Stimulated activated naive B cell treated with anti-CD40 and anti-IgM and Interleukin-4, amounts not matched to agents 10 μg/mL and 1 μg/mL and 100 μg/mL, for 72 hours (primary cell): ENCODE data around the gene BICRAL.

Experiments
- ATAC-seq, 2 donors: fragments of 150-1000 bp; cut with Tn5 transposase; replicated peaks; 2 replicates each; pipeline ENCODE4 v1.10.0; 2021; ENCODE audit warnings: moderate library complexity in 1 of 2
- DNase-seq: peaks from one replicate; pipeline ENCODE4 v3.0.0; 2021
- H3K27ac Mint-ChIP-seq: one replicate; pipeline ENCODE4 v1.8.0; 2022; ENCODE audit warnings: mild to moderate bottlenecking, mixed read lengths
- H3K27me3 Mint-ChIP-seq, 2 donors: one replicate each; pipeline ENCODE4 v1.8.0; 2022; ENCODE audit warnings: mixed read lengths in 2 of 2
- H3K36me3 Mint-ChIP-seq, 2 donors: one replicate each; pipeline ENCODE4 v1.8.0; 2022; ENCODE audit warnings: mixed read lengths in 2 of 2, mild to moderate bottlenecking in 1 of 2
- H3K4me1 Mint-ChIP-seq, 2 donors: one replicate each; pipeline ENCODE4 v1.8.0; 2022; ENCODE audit warnings: mixed read lengths in 2 of 2, mild to moderate bottlenecking in 1 of 2
- H3K4me3 Mint-ChIP-seq, 2 donors: one replicate each; pipeline ENCODE4 v1.8.0; 2022; ENCODE audit warnings: mild to moderate bottlenecking in 2 of 2, mixed read lengths in 2 of 2, moderate library complexity in 1 of 2
- H3K9me3 Mint-ChIP-seq, 2 donors: one replicate each; pipeline ENCODE4 v1.8.0; 2022; ENCODE audit warnings: mixed read lengths in 2 of 2, mild to moderate bottlenecking in 1 of 2

BICRAL gene

DNA sequence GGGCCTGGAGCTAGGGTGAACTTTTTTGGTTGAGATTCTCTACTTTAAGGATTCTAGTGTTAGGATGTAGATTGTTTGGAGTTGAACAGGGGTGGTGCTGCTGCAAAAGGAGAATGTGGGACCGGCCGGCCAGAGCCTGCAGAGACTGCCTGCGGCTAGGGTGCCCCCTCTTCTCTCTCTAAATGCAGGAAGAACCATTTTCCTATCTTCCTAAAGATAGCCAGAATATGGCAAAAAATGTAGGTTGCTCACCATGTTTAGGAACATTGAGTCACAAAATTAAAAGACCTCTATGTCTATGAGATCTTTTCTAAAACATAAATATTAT lies 39.5 kb downstream of the BICRAL start:
- DNase-seq (no peak), ATAC-seq (no peak)
- Mint-ChIP-seq H3K36me3 (peaks cover 0 to 4% of the 10 kb centered on the region in 2 donors), H3K4me3 (no peak overlapping the region), H3K27me3 (no peaks in the 10 kb centered on the region), H3K27ac (no peak overlapping the region), H3K9me3 (no peaks in the 10 kb centered on the region), H3K4me1 (peaks cover 21 to 29% of the 10 kb centered on the region in 2 donors)

DNA sequence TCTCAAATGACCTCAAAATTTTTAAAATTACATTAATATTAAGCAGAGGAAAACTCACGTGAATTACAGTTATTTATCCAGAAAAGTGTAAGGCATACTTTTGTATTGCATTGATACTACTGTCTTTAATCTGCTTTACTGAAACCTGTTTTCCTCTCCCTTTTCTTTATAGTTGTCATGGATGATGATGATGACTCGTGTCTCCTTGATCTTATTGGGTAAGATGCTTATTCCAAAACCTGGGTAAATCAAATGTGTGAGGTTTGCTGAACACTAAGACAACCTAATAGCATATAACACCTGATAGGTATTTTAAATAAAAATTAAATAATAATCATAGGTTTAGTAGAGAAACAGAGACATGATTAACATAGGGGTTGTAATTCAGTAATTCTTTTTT lies 40.0 kb downstream of the BICRAL start:
- no peaks in the 10 kb centered on the region for H3K27me3 Mint-ChIP-seq
- peaks cover 21 to 29% of the 10 kb centered on the region in 2 donors for H3K4me1 Mint-ChIP-seq
- peaks cover 0 to 8% of the 10 kb centered on the region in 2 donors for H3K36me3 Mint-ChIP-seq
- DNase-seq (no peak), ATAC-seq (no peak)
- H3K4me3 Mint-ChIP-seq, result no peak overlapping the region
- no peaks in the 10 kb centered on the region for H3K9me3 Mint-ChIP-seq
- no peak overlapping the region for H3K27ac Mint-ChIP-seq

- DNase-seq (no peak), ATAC-seq (no peak)
- H3K27ac Mint-ChIP-seq, result peak overlapping the region; percentile 76
- no peak overlapping the region for H3K4me3 Mint-ChIP-seq
- no peaks in the 10 kb centered on the region for H3K27me3 Mint-ChIP-seq
- H3K9me3 Mint-ChIP-seq, result no peaks in the 10 kb centered on the region
- H3K4me1 Mint-ChIP-seq, result peaks cover 0 to 3% of the 10 kb centered on the region in 2 donors
- peaks cover 23 to 27% of the 10 kb centered on the region in 2 donors for H3K36me3 Mint-ChIP-seq
Measured at GRCh38 chr6:42829561-42830092, 47.8 kb downstream of the BICRAL start.

DNA sequence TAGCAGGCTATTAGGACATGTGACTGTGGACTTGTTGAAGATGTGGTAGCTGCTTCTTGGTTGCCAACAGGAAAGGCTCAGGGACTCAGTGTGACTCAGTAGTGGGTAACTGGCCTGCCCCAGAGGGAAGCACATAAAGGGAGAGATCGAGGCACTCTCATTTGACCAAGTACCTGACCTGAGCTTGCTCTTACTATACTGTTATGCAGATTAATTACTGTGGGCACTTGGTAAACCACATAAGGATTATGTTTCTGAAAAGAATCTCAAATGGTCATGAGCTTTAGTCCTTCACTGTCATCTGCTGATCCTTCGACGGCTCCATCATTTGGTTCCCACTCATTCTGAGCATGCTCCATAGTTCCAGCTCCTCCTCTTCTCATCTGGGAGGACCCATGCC lies 49.4 kb downstream of the BICRAL start:
- DNase-seq, result no peak
- H3K9me3 Mint-ChIP-seq, result no peaks in the 10 kb centered on the region
- H3K36me3 Mint-ChIP-seq, result peaks cover 26 to 27% of the 10 kb centered on the region in 2 donors
- H3K27me3 Mint-ChIP-seq, result no peaks in the 10 kb centered on the region
- peaks cover 0 to 9% of the 10 kb centered on the region in 2 donors for H3K4me1 Mint-ChIP-seq
- no peak for ATAC-seq
- H3K27ac Mint-ChIP-seq, result no peak overlapping the region
- H3K4me3 Mint-ChIP-seq, result no peak overlapping the region

GRCh38 chr6:42834056-42834455 lies 52.2 kb downstream of the BICRAL start:
- no peaks in the 10 kb centered on the region for H3K9me3 Mint-ChIP-seq
- no peak overlapping the region for H3K4me3 Mint-ChIP-seq
- H3K27me3 Mint-ChIP-seq, result no peaks in the 10 kb centered on the region
- ATAC-seq, result no peak
- peaks cover 15 to 20% of the 10 kb centered on the region in 2 donors for H3K36me3 Mint-ChIP-seq
- DNase-seq, result no peak
- H3K4me1 Mint-ChIP-seq, result peaks cover 0 to 9% of the 10 kb centered on the region in 2 donors
- no peak overlapping the region for H3K27ac Mint-ChIP-seq

- peaks cover 14 to 22% of the 10 kb centered on the region in 2 donors for H3K36me3 Mint-ChIP-seq
- ATAC-seq, result no peak
- no peaks in the 10 kb centered on the region for H3K27me3 Mint-ChIP-seq
- no peaks in the 10 kb centered on the region for H3K9me3 Mint-ChIP-seq
- peaks cover 8 to 17% of the 10 kb centered on the region in 2 donors for H3K4me1 Mint-ChIP-seq
- peak overlapping the region; percentile 33 for H3K27ac Mint-ChIP-seq
- H3K4me3 Mint-ChIP-seq, result no peak overlapping the region
- DNase-seq, result no peak
Measured at GRCh38 chr6:42841844-42842584, 60.2 kb downstream of the BICRAL start.

DNA sequence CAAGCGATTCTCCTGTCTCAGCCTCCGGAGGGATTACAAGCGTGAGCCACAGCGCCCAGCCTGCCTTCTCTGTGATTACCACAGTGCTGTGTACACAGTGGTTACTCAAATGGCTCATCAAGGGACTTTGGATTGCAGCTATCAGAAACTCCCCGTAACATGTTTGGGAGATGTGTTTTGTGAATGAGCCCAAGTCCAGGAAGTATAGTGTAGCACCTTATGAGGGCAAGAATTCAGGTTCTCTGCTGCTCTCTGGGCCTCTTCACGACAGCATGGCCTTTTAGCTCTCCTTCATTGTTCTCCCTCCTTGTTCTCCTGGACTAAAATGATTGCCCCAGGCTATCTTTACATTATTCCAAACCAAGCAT lies 63.5 kb downstream of the BICRAL start:
- ATAC-seq (no peak), DNase-seq (no peak)
- no peak overlapping the region for H3K4me3 Mint-ChIP-seq
- H3K4me1 Mint-ChIP-seq, result peaks cover 8 to 17% of the 10 kb centered on the region in 2 donors
- H3K9me3 Mint-ChIP-seq, result no peaks in the 10 kb centered on the region
- H3K36me3 Mint-ChIP-seq, result peaks cover 14 to 22% of the 10 kb centered on the region in 2 donors
- H3K27ac Mint-ChIP-seq, result no peak overlapping the region
- H3K27me3 Mint-ChIP-seq, result no peaks in the 10 kb centered on the region

GRCh38 chr6:42846505-42846904 lies 64.7 kb downstream of the BICRAL start:
- H3K4me1 Mint-ChIP-seq, result peaks cover 7 to 13% of the 10 kb centered on the region in 2 donors
- no peak for DNase-seq
- H3K27ac Mint-ChIP-seq, result no peak overlapping the region
- H3K9me3 Mint-ChIP-seq, result no peaks in the 10 kb centered on the region
- ATAC-seq, result no peak
- H3K4me3 Mint-ChIP-seq, result no peak overlapping the region
- H3K27me3 Mint-ChIP-seq, result no peaks in the 10 kb centered on the region
- peaks cover 12 to 19% of the 10 kb centered on the region in 2 donors for H3K36me3 Mint-ChIP-seq

DNA sequence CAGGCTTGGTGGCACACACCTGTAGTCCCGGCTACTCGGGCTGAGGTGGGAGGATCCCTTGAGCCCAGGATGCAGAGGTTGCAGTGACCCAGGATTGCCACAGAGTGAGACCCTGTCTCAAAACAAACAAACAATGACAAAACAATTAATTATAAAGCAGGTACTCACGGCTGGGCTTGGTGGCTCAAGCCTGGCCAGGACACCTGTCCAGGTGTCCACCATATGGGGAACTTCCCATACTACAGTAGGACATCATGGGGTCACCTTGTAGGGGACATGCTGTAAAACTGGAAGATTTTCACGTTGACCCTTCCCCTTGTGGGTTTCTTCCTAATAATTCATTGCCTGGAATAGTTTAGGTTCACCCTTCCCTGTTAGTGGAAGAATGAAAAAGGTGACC lies 66.8 kb downstream of the BICRAL start:
- no peak for ATAC-seq
- no peaks in the 10 kb centered on the region for H3K9me3 Mint-ChIP-seq
- H3K4me3 Mint-ChIP-seq, result no peak overlapping the region
- peaks cover 3 to 5% of the 10 kb centered on the region in 2 donors for H3K4me1 Mint-ChIP-seq
- no peak for DNase-seq
- H3K27me3 Mint-ChIP-seq, result no peaks in the 10 kb centered on the region
- peaks cover 12 to 17% of the 10 kb centered on the region in 2 donors for H3K36me3 Mint-ChIP-seq
- no peak overlapping the region for H3K27ac Mint-ChIP-seq

DNA sequence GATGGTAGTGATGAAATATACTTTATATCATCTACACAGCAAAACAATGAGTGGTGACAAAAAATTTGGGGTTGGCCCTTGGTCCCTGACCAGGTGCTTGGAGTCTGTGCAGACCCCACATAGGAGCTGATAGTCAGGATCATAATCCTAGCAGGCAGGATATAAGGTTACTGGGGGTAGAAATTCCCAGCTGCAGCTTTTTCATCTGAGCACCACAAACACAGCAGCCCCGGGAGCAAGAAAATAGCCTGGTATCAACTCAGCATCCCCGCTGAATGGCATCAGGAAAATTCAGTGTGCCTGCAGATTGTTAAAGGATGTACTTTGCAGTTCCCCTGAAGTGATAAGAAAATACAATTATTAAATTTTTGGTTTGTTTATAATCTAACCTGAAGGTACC lies 69.7 kb downstream of the BICRAL start:
- Mint-ChIP-seq H3K4me1 (no peaks in the 10 kb centered on the region), H3K4me3 (no peak overlapping the region), H3K36me3 (peaks cover 6 to 12% of the 10 kb centered on the region in 2 donors), H3K27me3 (no peaks in the 10 kb centered on the region), H3K27ac (no peak overlapping the region), H3K9me3 (no peaks in the 10 kb centered on the region)
- DNase-seq, result no peak
- no peak for ATAC-seq

DNA sequence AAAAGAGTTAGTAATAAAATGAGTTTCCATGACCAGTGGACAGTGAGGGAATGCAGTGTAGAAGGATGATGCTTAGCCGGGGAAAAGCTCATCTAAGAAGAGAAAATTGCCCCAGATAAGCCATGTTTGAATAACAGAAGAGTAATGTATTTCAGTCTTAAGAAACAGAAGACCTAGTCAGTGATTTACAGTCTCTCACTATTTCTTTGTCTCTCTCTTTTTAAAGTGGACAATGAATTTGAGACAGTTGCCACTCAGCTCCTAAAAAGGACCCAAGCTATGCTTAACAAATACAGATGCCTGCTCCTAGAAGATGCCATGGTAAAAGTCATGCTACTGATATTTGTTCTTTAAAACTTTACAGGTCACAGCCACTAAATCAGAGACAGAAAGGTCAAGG lies 78.2 kb downstream of the BICRAL start:
- Mint-ChIP-seq H3K27ac (no peak overlapping the region), H3K27me3 (no peaks in the 10 kb centered on the region), H3K4me1 (no peaks in the 10 kb centered on the region), H3K9me3 (no peaks in the 10 kb centered on the region), H3K4me3 (no peak overlapping the region), H3K36me3 (peaks cover 18 to 50% of the 10 kb centered on the region in 2 donors)
- ATAC-seq, result no peak
- DNase-seq, result no peak

GRCh38 chr6:42860481-42860880 lies 78.6 kb downstream of the BICRAL start:
- DNase-seq, result no peak
- no peak overlapping the region for H3K4me3 Mint-ChIP-seq
- H3K9me3 Mint-ChIP-seq, result no peaks in the 10 kb centered on the region
- H3K4me1 Mint-ChIP-seq, result no peaks in the 10 kb centered on the region
- no peak overlapping the region for H3K27ac Mint-ChIP-seq
- no peak for ATAC-seq
- H3K36me3 Mint-ChIP-seq, result peaks cover 18 to 46% of the 10 kb centered on the region in 2 donors
- no peaks in the 10 kb centered on the region for H3K27me3 Mint-ChIP-seq

- H3K4me1 Mint-ChIP-seq, result no peaks in the 10 kb centered on the region
- peak overlapping the region; percentile 44 for H3K27ac Mint-ChIP-seq
- no peaks in the 10 kb centered on the region for H3K9me3 Mint-ChIP-seq
- no peak for DNase-seq
- H3K4me3 Mint-ChIP-seq, result no peak overlapping the region
- no peaks in the 10 kb centered on the region for H3K27me3 Mint-ChIP-seq
- ATAC-seq, result no peak
- H3K36me3 Mint-ChIP-seq, result peaks cover 24 to 46% of the 10 kb centered on the region in 2 donors
Measured at GRCh38 chr6:42864602-42865001, 82.8 kb downstream of the BICRAL start.

DNA sequence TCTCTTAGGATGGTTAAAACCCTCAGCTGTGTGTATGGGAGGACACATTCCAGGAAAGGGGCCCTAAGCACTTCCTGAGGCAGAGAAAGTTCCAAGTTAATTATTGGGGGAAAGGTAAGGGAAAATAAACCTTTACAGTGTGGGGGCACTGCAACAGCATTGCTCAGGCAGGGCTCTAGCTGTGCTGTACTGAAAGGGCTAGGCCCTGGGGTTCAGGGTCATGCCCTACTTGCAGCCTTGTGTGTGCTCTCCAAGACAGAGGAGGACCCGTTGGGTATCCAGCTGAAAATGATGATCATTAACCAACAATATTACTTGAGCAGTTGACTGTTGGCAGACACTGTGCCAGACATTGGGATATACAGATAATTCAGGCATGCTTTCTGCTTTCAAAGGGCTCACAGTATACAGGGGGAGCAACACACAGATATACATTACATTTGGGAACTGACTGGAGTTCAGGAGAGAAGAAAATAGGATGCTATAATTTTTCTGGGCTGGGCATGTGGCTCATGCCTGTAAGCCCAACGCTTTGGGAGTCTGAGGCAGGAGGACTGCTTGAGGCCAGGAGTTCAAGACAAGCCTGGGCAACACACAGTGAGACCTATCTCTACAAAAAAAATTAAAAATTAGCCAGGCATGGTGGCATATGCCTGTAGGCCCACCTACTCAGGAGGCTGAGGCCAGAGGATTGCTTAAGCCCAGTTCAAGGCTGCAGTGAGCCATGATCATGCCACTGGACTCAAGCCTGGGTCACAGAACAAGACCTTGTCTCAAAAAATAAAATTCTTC lies 88.5 kb downstream of the BICRAL start:
- no peak overlapping the region for H3K4me3 Mint-ChIP-seq
- DNase-seq (no peak), ATAC-seq (no peak)
- no peaks in the 10 kb centered on the region for H3K27me3 Mint-ChIP-seq
- peak overlapping the region; percentile 56 for H3K27ac Mint-ChIP-seq
- H3K9me3 Mint-ChIP-seq, result no peaks in the 10 kb centered on the region
- H3K4me1 Mint-ChIP-seq, result no peaks in the 10 kb centered on the region
- peaks cover 11 to 16% of the 10 kb centered on the region in 2 donors for H3K36me3 Mint-ChIP-seq

- Mint-ChIP-seq H3K9me3 (no peaks in the 10 kb centered on the region), H3K4me3 (no peak overlapping the region), H3K36me3 (peaks cover 9 to 11% of the 10 kb centered on the region in 2 donors), H3K4me1 (no peaks in the 10 kb centered on the region), H3K27ac (no peak overlapping the region), H3K27me3 (no peaks in the 10 kb centered on the region)
- no peak for ATAC-seq
- no peak for DNase-seq
Measured at GRCh38 chr6:42871711-42872110, 89.9 kb downstream of the BICRAL start.
